HEK293 (cell line): ENCODE measurements around the gene LSM7.

ENCODE experiments used
- CTCF ChIA-PET: fragments of 350-600 bp; formaldehyde crosslinking; extraction: SDS; loops from one replicate; lab custom pipeline; 2021; ENCODE audit warnings: antibody characterized with exemption; lab: Yijun Ruan, JAX
- POLR2A ChIA-PET: fragments of 300-600 bp; formaldehyde crosslinking; extraction: SDS; loops from one replicate; lab custom pipeline; 2020; ENCODE audit warnings: antibody characterized with exemption, inconsistent platforms; lab: Yijun Ruan, JAX
- H3K27ac ChIP-seq: fragments of 200-500 bp; sonication (Bioruptor generic); 2 replicates; pipeline ENCODE4 v1.5.1; 2014; ENCODE audit warnings: low read depth, low read length, control low read depth, inconsistent platforms; ENCODE audit errors: extremely low read depth
- H3K36me3 ChIP-seq, 2 experiments: fragments of 200-500 bp in 1 of 2; sonication (Bioruptor generic) in 1 of 2; 1 replicate in 1 of 2; 2 replicates in 1 of 2; pipeline ENCODE4 v1.5.1; 2014 to 2017; ENCODE audit warnings: inconsistent platforms in 2 of 2, low read length in 2 of 2; ENCODE audit not compliant: control insufficient read depth in 2 of 2, insufficient read depth in 1 of 2
- H3K4me1 ChIP-seq: fragments of 200-500 bp; sonication (Bioruptor generic); 2 replicates; pipeline ENCODE4 v1.5.1; 2014; ENCODE audit warnings: mild to moderate bottlenecking, low read length, inconsistent platforms; ENCODE audit not compliant: control insufficient read depth, insufficient read depth
- H3K4me3 ChIP-seq: 2 replicates; pipeline ENCODE4 v1.5.1; 2011; ENCODE audit warnings: low read depth, mild to moderate bottlenecking, control low read depth, low read length, moderate library complexity
- H3K9me3 ChIP-seq: fragments of 200-500 bp; sonication (Bioruptor generic); 2 replicates; pipeline ENCODE4 v1.5.1; 2014; ENCODE audit warnings: low read depth, low read length, inconsistent platforms; ENCODE audit not compliant: control insufficient read depth, insufficient read depth
- GLIS1 ChIP-seq: fragments of 450-650 bp; formaldehyde crosslinking; IDR thresholded peaks from 2 replicates; pipeline ENCODE4 v1.5.1; 2016; ENCODE audit warnings: missing biosample characterization, missing genetic modification characterization
- PRDM1 ChIP-seq: fragments of 450-650 bp; formaldehyde crosslinking; IDR thresholded peaks from 2 replicates; pipeline ENCODE4; 2016; ENCODE audit warnings: missing biosample characterization, missing genetic modification characterization
- RBAK ChIP-seq: fragments of 450-650 bp; formaldehyde crosslinking; IDR thresholded peaks from 2 replicates; pipeline ENCODE4 v1.5.1; 2016; ENCODE audit warnings: missing biosample characterization, missing genetic modification characterization
- SCRT1 ChIP-seq: fragments of 450-650 bp; formaldehyde crosslinking; IDR thresholded peaks from 2 replicates; pipeline ENCODE4 v1.5.1; 2016; ENCODE audit warnings: missing biosample characterization, missing genetic modification characterization, borderline replicate concordance
- WT1 ChIP-seq: fragments of 450-650 bp; formaldehyde crosslinking; IDR thresholded peaks from 2 replicates; pipeline ENCODE4 v1.5.1; 2016; ENCODE audit warnings: missing biosample characterization, missing genetic modification characterization
- YY1 ChIP-seq: fragments of 450-650 bp; formaldehyde crosslinking; IDR thresholded peaks from 2 replicates; pipeline ENCODE4 v1.5.1; 2018; ENCODE audit warnings: missing biosample characterization, missing genetic modification characterization
- ZBTB48 ChIP-seq: fragments of 450-650 bp; formaldehyde crosslinking; IDR thresholded peaks from 2 replicates; pipeline ENCODE4 v1.5.1; 2016; ENCODE audit warnings: missing biosample characterization, missing genetic modification characterization
- ZBTB7A ChIP-seq: fragments of 450-650 bp; formaldehyde crosslinking; IDR thresholded peaks from 2 replicates; pipeline ENCODE4 v1.5.1; 2016; ENCODE audit warnings: low read depth, missing biosample characterization, missing genetic modification characterization
- ZEB2 ChIP-seq: fragments of 450-650 bp; formaldehyde crosslinking; IDR thresholded peaks from 2 replicates; pipeline ENCODE4 v1.5.1; 2016; ENCODE audit warnings: missing biosample characterization, missing genetic modification characterization
- ZIC2 ChIP-seq: fragments of 450-650 bp; formaldehyde crosslinking; IDR thresholded peaks from 2 replicates; pipeline ENCODE4 v1.5.1; 2016; ENCODE audit warnings: missing biosample characterization, missing genetic modification characterization
- ZNF174 ChIP-seq: fragments of 450-650 bp; formaldehyde crosslinking; IDR thresholded peaks from 2 replicates; pipeline ENCODE4 v1.5.0; 2017; ENCODE audit warnings: missing biosample characterization, mild to moderate bottlenecking, missing genetic modification characterization
- ZNF202 ChIP-seq: fragments of 450-650 bp; formaldehyde crosslinking; IDR thresholded peaks from 2 replicates; pipeline ENCODE4 v1.5.1; 2016; ENCODE audit warnings: missing biosample characterization, missing genetic modification characterization, borderline replicate concordance
- ZNF223 ChIP-seq: fragments of 450-650 bp; formaldehyde crosslinking; IDR thresholded peaks from 2 replicates; pipeline ENCODE4 v1.5.1; 2016; ENCODE audit warnings: missing biosample characterization, missing genetic modification characterization
- ZNF324 ChIP-seq: fragments of 450-650 bp; formaldehyde crosslinking; IDR thresholded peaks from 2 replicates; pipeline ENCODE4 v1.5.1; 2016; ENCODE audit warnings: missing biosample characterization, missing genetic modification characterization
- ZNF335 ChIP-seq: fragments of 450-650 bp; formaldehyde crosslinking; conservative IDR thresholded peaks from 2 replicates; pipeline ENCODE4 v1.5.1; 2016; ENCODE audit warnings: missing biosample characterization, missing genetic modification characterization
- ZNF354C ChIP-seq: fragments of 450-650 bp; formaldehyde crosslinking; IDR thresholded peaks from 2 replicates; pipeline ENCODE4 v1.5.1; 2016; ENCODE audit warnings: missing biosample characterization, missing genetic modification characterization, low read depth, borderline replicate concordance
- ZNF426 ChIP-seq: fragments of 450-650 bp; formaldehyde crosslinking; IDR thresholded peaks from 2 replicates; pipeline ENCODE4 v1.5.1; 2017; ENCODE audit warnings: missing biosample characterization, missing genetic modification characterization, mild to moderate bottlenecking, inconsistent platforms, moderate library complexity
- ZNF48 ChIP-seq: fragments of 450-650 bp; formaldehyde crosslinking; IDR thresholded peaks from 2 replicates; pipeline ENCODE4 v1.5.1; 2016; ENCODE audit warnings: missing biosample characterization, missing genetic modification characterization
- ZNF610 ChIP-seq: fragments of 450-650 bp; formaldehyde crosslinking; IDR thresholded peaks from 2 replicates; pipeline ENCODE4 v1.5.1; 2016; ENCODE audit warnings: missing biosample characterization, missing genetic modification characterization, borderline replicate concordance
- ZNF664 ChIP-seq: fragments of 450-650 bp; formaldehyde crosslinking; IDR thresholded peaks from 2 replicates; pipeline ENCODE4 v1.5.1; 2016; ENCODE audit warnings: missing biosample characterization, missing genetic modification characterization
- ZNF792 ChIP-seq: fragments of 450-650 bp; formaldehyde crosslinking; IDR thresholded peaks from 2 replicates; pipeline ENCODE4 v1.5.1; 2016; ENCODE audit warnings: missing biosample characterization, missing genetic modification characterization
- TF ChIP-seq, protein P1 (sequence below): fragments of 450-650 bp; formaldehyde crosslinking; IDR thresholded peaks from 2 replicates; pipeline ENCODE4 v1.5.1; 2016; ENCODE audit warnings: missing biosample characterization, missing genetic modification characterization
- TF ChIP-seq, protein P2 (sequence below): fragments of 450-650 bp; formaldehyde crosslinking; IDR thresholded peaks from 2 replicates; pipeline ENCODE4 v1.5.1; 2016; ENCODE audit warnings: missing biosample characterization, missing genetic modification characterization
- TF ChIP-seq, protein P3 (sequence below): fragments of 450-650 bp; formaldehyde crosslinking; IDR thresholded peaks from 2 replicates; pipeline ENCODE4 v1.5.1; 2017; ENCODE audit warnings: missing biosample characterization, missing genetic modification characterization
- TF ChIP-seq, protein P4 (sequence below): fragments of 450-650 bp; formaldehyde crosslinking; IDR thresholded peaks from 2 replicates; pipeline ENCODE4 v1.5.1; 2016; ENCODE audit warnings: missing biosample characterization, missing genetic modification characterization, low read depth
- TF ChIP-seq, protein P5 (sequence below): fragments of 450-650 bp; formaldehyde crosslinking; IDR thresholded peaks from 2 replicates; pipeline ENCODE4 v1.5.1; 2016; ENCODE audit warnings: missing biosample characterization, missing genetic modification characterization

Gene LSM7

DNA sequence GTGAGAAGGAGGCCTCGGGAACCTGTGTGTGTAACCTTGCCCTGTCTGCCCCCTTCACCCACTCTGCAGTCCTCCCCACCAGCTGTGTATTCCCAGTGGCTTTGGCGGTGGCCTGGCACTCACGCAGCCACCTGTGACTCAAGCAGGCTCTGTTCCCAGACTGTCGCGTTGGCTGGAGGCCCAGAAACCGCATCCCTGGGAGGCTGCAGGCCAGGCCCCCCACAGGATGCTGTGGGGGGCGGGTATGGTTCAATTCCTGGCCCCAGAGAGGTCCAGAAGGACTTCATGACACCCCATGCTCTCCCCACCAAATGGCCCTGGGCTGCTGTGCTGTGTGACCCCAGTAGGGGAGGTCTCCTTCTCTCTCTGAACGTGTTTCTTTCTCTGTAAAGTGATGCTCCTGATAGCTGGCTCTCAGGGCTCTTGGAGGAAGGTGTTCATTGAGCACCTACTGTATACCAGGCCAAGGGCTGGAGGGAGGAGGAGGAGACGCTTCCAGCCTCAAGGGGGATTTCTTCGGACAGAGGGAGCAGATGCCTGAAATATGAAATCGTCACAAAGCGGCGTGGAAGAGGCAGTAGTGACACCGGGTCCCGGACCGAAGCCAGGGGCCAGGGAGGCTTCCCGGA, 18.5 kb downstream of the LSM7 start:
- no peaks in the 10 kb centered on the region for H3K4me1 ChIP-seq
- ChIA-PET POLR2A (no interaction called here), CTCF (interaction anchor here (0.6 kb wide), 1 partner anchor 152 kb away, joined by 4 read pairs; no protein-coding TSS in a partner anchor)
- no peak overlapping the region for H3K4me3 ChIP-seq
- no peak overlapping the region for H3K27ac ChIP-seq
- H3K36me3 ChIP-seq = no peaks in the 10 kb centered on the region
- no peaks in the 10 kb centered on the region for H3K9me3 ChIP-seq
- TF ChIP-seq, protein P1, sequence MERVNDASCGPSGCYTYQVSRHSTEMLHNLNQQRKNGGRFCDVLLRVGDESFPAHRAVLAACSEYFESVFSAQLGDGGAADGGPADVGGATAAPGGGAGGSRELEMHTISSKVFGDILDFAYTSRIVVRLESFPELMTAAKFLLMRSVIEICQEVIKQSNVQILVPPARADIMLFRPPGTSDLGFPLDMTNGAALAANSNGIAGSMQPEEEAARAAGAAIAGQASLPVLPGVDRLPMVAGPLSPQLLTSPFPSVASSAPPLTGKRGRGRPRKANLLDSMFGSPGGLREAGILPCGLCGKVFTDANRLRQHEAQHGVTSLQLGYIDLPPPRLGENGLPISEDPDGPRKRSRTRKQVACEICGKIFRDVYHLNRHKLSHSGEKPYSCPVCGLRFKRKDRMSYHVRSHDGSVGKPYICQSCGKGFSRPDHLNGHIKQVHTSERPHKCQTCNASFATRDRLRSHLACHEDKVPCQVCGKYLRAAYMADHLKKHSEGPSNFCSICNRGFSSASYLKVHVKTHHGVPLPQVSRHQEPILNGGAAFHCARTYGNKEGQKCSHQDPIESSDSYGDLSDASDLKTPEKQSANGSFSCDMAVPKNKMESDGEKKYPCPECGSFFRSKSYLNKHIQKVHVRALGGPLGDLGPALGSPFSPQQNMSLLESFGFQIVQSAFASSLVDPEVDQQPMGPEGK = peak; percentile 77
- TF ChIP-seq, protein P2, sequence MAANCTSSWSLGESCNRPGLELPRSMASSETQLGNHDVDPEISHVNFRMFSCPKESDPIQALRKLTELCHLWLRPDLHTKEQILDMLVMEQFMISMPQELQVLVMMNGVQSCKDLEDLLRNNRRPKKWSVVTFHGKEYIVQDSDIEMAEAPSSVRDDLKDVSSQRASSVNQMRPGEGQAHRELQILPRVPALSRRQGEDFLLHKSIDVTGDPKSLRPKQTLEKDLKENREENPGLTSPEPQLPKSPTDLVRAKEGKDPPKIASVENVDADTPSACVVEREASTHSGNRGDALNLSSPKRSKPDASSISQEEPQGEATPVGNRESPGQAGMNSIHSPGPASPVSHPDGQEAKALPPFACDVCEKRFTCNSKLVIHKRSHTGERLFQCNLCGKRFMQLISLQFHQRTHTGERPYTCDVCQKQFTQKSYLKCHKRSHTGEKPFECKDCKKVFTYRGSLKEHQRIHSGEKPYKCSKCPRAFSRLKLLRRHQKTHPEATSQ (tag by site-specific recombination) = no peak
- TF ChIP-seq ZNF202 (no peak), YY1 (tag by site-specific recombination) (no peak), ZNF324 (tag by site-specific recombination) (no peak), ZNF354C (tag by site-specific recombination) (no peak), ZIC2 (tag by site-specific recombination) (peak; percentile 97), SCRT1 (peak; percentile 79; the same call in 1 of the 2 replicates), GLIS1 (tag by site-specific recombination) (peak; percentile 100), ZNF335 (peak; percentile 89), WT1 (tag by site-specific recombination) (no peak), ZEB2 (tag by site-specific recombination) (no peak), ZNF426 (no peak), ZNF610 (tag by site-specific recombination) (no peak), ZNF664 (peak; percentile 87; the same call in 1 of the 2 replicates), RBAK (tag by site-specific recombination) (no peak), ZNF48 (no peak), ZNF223 (no peak), ZNF792 (tag by site-specific recombination) (peak; percentile 67; the same call in 1 of the 2 replicates), ZNF174 (tag by site-specific recombination) (no peak), PRDM1 (tag by site-specific recombination) (no peak), ZBTB7A (no peak), ZBTB48 (tag by site-specific recombination) (no peak)
- TF ChIP-seq, protein P3, sequence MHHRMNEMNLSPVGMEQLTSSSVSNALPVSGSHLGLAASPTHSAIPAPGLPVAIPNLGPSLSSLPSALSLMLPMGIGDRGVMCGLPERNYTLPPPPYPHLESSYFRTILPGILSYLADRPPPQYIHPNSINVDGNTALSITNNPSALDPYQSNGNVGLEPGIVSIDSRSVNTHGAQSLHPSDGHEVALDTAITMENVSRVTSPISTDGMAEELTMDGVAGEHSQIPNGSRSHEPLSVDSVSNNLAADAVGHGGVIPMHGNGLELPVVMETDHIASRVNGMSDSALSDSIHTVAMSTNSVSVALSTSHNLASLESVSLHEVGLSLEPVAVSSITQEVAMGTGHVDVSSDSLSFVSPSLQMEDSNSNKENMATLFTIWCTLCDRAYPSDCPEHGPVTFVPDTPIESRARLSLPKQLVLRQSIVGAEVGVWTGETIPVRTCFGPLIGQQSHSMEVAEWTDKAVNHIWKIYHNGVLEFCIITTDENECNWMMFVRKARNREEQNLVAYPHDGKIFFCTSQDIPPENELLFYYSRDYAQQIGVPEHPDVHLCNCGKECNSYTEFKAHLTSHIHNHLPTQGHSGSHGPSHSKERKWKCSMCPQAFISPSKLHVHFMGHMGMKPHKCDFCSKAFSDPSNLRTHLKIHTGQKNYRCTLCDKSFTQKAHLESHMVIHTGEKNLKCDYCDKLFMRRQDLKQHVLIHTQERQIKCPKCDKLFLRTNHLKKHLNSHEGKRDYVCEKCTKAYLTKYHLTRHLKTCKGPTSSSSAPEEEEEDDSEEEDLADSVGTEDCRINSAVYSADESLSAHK = no peak
- TF ChIP-seq, protein P4, sequence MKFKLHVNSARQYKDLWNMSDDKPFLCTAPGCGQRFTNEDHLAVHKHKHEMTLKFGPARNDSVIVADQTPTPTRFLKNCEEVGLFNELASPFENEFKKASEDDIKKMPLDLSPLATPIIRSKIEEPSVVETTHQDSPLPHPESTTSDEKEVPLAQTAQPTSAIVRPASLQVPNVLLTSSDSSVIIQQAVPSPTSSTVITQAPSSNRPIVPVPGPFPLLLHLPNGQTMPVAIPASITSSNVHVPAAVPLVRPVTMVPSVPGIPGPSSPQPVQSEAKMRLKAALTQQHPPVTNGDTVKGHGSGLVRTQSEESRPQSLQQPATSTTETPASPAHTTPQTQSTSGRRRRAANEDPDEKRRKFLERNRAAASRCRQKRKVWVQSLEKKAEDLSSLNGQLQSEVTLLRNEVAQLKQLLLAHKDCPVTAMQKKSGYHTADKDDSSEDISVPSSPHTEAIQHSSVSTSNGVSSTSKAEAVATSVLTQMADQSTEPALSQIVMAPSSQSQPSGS (tag by site-specific recombination) = no peak
- TF ChIP-seq, protein P5, sequence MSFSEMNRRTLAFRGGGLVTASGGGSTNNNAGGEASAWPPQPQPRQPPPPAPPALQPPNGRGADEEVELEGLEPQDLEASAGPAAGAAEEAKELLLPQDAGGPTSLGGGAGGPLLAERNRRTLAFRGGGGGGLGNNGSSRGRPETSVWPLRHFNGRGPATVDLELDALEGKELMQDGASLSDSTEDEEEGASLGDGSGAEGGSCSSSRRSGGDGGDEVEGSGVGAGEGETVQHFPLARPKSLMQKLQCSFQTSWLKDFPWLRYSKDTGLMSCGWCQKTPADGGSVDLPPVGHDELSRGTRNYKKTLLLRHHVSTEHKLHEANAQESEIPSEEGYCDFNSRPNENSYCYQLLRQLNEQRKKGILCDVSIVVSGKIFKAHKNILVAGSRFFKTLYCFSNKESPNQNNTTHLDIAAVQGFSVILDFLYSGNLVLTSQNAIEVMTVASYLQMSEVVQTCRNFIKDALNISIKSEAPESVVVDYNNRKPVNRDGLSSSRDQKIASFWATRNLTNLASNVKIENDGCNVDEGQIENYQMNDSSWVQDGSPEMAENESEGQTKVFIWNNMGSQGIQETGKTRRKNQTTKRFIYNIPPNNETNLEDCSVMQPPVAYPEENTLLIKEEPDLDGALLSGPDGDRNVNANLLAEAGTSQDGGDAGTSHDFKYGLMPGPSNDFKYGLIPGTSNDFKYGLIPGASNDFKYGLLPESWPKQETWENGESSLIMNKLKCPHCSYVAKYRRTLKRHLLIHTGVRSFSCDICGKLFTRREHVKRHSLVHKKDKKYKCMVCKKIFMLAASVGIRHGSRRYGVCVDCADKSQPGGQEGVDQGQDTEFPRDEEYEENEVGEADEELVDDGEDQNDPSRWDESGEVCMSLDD (tag by site-specific recombination) = no peak
